H1 (cell line): ENCODE data around the gene GBF1. TPM values are rescaled to one million over a fixed set of nuclear protein-coding genes. Genes with fewer than 3 reads are reported as not detected.

ENCODE experiments used
- BRCA1 ChIP-seq: IDR thresholded peaks from 2 replicates; pipeline ENCODE4 v1.6.1; 2012; ENCODE audit warnings: low read depth, low read length, improper control_type of control experiment
- CBX8 ChIP-seq: fragments of 300-800, 300-1000 bp; sonication (generic); IDR thresholded peaks from 2 replicates; pipeline ENCODE4 v1.7.1; 2016; ENCODE audit warnings: low read depth, low read length, borderline replicate concordance
- CHD2 ChIP-seq: IDR thresholded peaks from 2 replicates; pipeline ENCODE4 v1.6.1; 2012; ENCODE audit warnings: low read length, improper control_type of control experiment
- EGR1 ChIP-seq: IDR thresholded peaks from 2 replicates; pipeline ENCODE4 v1.6.1; 2011; ENCODE audit warnings: low read depth, low read length, borderline replicate concordance
- KDM4A ChIP-seq: IDR thresholded peaks from one replicate; pipeline ENCODE4 v1.7.1; 2012; ENCODE audit warnings: low read depth, mild to moderate bottlenecking, moderate library complexity, low read length, inconsistent platforms; ENCODE audit not compliant: severe bottlenecking
- NRF1 ChIP-seq: IDR thresholded peaks from 2 replicates; pipeline ENCODE4 v1.6.1; 2011; ENCODE audit warnings: mild to moderate bottlenecking, low read depth, low read length, improper control_type of control experiment
- RNF2 ChIP-seq: fragments of 200-900, 300-1000 bp; sonication (generic); IDR thresholded peaks from 2 replicates; pipeline ENCODE4 v1.7.1; 2016; ENCODE audit warnings: borderline replicate concordance, low read depth, mild to moderate bottlenecking, antibody characterized with exemption, low read length; ENCODE audit not compliant: poor library complexity, severe bottlenecking; ENCODE audit errors: missing control alignments
- SP1 ChIP-seq: IDR thresholded peaks from 2 replicates; pipeline ENCODE4 v1.6.1; 2011; ENCODE audit warnings: low read depth, low read length
- TBP ChIP-seq: IDR thresholded peaks from 2 replicates; pipeline ENCODE4 v1.6.1; 2011; ENCODE audit warnings: low read depth, low read length, improper control_type of control experiment
- TCF12 ChIP-seq: IDR thresholded peaks from 2 replicates; pipeline ENCODE4 v1.6.1; 2011; ENCODE audit warnings: low read depth, mild to moderate bottlenecking, low read length
- polyA plus RNA-seq, 7 experiments: library from polyadenylated mRNA; depleted of rRNA in 3 of 7; stranded (reverse) in 5 of 7; unstranded in 2 of 7; fragments of >200 nt in 5 of 7; fragments of 200-250 nt in 2 of 7; gene quantifications; 1 replicate in 5 of 7; 2 replicates in 1 of 7; 4 replicates in 1 of 7; pipeline versions ENCODE4 v1.2.1 to v1.2.3, GENCODE V29; 2011 to 2013; ENCODE audit warnings: missing spikeins in 2 of 7, mixed read lengths in 2 of 7
- total RNA-seq: library from RNA; stranded (reverse); fragmentation: NEBNext Ultra II Directional; extraction: Animal tissue kit (Norgen Biotek cat#: 25700); gene quantifications from 2 replicates; pipeline ENCODE4 v1.2.1, GENCODE V29; 2021
- TF ChIP-seq, protein P1 (sequence below): fragments of 300-600 bp; sonication (generic); IDR thresholded peaks from 2 replicates; pipeline ENCODE4 v1.7.1; 2012; ENCODE audit warnings: low read length, moderate library complexity, mild to moderate bottlenecking, inconsistent platforms; ENCODE audit not compliant: insufficient replicate concordance

GBF1 gene
- total and polyA plus RNA-seq, 2 of the 8 experiments (the other 6 are each of a cell fraction or from before 2014, with no cell fraction given): 11.0 to 25.5 TPM

DNA sequence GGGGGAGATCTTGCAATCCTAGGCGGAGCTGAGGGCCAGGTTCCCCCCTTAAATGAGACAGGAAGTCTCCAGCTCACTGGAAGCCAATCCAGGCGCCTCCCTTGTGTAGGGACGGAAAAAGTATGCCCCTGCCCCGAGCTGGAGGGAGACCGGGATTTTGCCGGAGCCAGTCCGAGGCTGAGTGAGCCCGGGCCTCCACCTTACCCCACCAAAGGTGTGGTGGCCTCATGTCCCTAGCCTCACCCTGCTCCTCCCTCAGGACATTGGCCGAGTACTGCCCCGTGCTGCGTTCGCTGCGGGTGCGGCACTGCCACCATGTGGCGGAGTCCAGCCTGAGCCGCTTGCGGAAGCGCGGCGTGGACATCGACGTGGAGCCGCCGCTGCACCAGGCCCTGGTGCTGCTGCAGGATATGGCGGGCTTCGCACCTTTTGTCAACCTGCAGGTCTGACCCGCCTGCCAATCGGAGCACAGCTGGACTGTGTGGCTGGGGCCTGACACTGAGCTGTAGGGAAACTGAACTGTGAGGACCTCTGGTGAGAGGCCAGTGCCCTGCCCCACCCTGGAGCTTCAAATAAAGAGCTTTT, 177.3 kb downstream of the GBF1 start (continued):
- TF ChIP-seq, protein P1, sequence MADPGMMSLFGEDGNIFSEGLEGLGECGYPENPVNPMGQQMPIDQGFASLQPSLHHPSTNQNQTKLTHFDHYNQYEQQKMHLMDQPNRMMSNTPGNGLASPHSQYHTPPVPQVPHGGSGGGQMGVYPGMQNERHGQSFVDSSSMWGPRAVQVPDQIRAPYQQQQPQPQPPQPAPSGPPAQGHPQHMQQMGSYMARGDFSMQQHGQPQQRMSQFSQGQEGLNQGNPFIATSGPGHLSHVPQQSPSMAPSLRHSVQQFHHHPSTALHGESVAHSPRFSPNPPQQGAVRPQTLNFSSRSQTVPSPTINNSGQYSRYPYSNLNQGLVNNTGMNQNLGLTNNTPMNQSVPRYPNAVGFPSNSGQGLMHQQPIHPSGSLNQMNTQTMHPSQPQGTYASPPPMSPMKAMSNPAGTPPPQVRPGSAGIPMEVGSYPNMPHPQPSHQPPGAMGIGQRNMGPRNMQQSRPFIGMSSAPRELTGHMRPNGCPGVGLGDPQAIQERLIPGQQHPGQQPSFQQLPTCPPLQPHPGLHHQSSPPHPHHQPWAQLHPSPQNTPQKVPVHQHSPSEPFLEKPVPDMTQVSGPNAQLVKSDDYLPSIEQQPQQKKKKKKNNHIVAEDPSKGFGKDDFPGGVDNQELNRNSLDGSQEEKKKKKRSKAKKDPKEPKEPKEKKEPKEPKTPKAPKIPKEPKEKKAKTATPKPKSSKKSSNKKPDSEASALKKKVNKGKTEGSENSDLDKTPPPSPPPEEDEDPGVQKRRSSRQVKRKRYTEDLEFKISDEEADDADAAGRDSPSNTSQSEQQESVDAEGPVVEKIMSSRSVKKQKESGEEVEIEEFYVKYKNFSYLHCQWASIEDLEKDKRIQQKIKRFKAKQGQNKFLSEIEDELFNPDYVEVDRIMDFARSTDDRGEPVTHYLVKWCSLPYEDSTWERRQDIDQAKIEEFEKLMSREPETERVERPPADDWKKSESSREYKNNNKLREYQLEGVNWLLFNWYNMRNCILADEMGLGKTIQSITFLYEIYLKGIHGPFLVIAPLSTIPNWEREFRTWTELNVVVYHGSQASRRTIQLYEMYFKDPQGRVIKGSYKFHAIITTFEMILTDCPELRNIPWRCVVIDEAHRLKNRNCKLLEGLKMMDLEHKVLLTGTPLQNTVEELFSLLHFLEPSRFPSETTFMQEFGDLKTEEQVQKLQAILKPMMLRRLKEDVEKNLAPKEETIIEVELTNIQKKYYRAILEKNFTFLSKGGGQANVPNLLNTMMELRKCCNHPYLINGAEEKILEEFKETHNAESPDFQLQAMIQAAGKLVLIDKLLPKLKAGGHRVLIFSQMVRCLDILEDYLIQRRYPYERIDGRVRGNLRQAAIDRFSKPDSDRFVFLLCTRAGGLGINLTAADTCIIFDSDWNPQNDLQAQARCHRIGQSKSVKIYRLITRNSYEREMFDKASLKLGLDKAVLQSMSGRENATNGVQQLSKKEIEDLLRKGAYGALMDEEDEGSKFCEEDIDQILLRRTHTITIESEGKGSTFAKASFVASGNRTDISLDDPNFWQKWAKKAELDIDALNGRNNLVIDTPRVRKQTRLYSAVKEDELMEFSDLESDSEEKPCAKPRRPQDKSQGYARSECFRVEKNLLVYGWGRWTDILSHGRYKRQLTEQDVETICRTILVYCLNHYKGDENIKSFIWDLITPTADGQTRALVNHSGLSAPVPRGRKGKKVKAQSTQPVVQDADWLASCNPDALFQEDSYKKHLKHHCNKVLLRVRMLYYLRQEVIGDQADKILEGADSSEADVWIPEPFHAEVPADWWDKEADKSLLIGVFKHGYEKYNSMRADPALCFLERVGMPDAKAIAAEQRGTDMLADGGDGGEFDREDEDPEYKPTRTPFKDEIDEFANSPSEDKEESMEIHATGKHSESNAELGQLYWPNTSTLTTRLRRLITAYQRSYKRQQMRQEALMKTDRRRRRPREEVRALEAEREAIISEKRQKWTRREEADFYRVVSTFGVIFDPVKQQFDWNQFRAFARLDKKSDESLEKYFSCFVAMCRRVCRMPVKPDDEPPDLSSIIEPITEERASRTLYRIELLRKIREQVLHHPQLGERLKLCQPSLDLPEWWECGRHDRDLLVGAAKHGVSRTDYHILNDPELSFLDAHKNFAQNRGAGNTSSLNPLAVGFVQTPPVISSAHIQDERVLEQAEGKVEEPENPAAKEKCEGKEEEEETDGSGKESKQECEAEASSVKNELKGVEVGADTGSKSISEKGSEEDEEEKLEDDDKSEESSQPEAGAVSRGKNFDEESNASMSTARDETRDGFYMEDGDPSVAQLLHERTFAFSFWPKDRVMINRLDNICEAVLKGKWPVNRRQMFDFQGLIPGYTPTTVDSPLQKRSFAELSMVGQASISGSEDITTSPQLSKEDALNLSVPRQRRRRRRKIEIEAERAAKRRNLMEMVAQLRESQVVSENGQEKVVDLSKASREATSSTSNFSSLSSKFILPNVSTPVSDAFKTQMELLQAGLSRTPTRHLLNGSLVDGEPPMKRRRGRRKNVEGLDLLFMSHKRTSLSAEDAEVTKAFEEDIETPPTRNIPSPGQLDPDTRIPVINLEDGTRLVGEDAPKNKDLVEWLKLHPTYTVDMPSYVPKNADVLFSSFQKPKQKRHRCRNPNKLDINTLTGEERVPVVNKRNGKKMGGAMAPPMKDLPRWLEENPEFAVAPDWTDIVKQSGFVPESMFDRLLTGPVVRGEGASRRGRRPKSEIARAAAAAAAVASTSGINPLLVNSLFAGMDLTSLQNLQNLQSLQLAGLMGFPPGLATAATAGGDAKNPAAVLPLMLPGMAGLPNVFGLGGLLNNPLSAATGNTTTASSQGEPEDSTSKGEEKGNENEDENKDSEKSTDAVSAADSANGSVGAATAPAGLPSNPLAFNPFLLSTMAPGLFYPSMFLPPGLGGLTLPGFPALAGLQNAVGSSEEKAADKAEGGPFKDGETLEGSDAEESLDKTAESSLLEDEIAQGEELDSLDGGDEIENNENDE: no peak
- TF ChIP-seq BRCA1 (no peak), CBX8 (no peak), TCF12 (0 out of 2 replicates have a peak, but pooled peaks have one; percentile 37), SP1 (0 out of 2 replicates have a peak, but pooled peaks have one; percentile 15), KDM4A (peak; percentile 30), RNF2 (no peak), NRF1 (no peak), CHD2 (0 out of 2 replicates have a peak, but pooled peaks have one; percentile 51), TBP (no peak; the same call in 1 of the 2 replicates), EGR1 (no peak)
